Dermis blood vessel endothelial cell (primary cell): ENCODE measurements around the gene TADA2B. TPM values are rescaled to one million over a fixed set of nuclear protein-coding genes. Genes with fewer than 3 reads are reported as not detected.

Experiments
- DNase-seq: peaks from one replicate; pipeline ENCODE4 v3.0.0; 2010
- total RNA-seq: library from RNA; depleted of rRNA; stranded (reverse); fragments of >200 nt; gene quantifications from 2 replicates; pipeline ENCODE4 v1.2.3, GENCODE V29; 2014

Gene TADA2B
- total RNA-seq, 1 donor from 2014 or later, result 10.4 TPM

GRCh38 chr4:7018281-7018680 is 24.9 kb upstream of the TADA2B start:
- DNase-seq, result no peak

DNA sequence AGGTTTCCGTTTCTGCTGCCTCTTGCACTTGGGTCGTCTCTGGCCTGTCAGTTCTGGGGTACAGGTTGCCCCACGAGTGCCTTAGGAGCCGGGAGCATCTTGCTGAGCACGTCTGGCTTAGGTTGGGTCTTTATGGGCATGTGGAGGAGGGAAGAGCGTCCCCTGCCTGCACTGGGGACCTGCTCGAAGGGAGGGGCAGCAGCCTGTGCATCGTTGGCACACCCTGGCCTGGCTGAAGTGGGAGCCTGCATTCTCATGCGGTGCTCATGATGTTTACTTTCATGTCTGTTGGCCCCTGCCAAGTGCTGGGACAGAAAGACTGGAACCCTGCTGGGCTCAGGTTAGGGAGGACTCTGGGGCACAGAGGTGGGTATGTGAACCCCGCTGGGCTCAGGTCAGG is 23.8 kb upstream of the TADA2B start:
- DNase-seq, result no peak

DNA sequence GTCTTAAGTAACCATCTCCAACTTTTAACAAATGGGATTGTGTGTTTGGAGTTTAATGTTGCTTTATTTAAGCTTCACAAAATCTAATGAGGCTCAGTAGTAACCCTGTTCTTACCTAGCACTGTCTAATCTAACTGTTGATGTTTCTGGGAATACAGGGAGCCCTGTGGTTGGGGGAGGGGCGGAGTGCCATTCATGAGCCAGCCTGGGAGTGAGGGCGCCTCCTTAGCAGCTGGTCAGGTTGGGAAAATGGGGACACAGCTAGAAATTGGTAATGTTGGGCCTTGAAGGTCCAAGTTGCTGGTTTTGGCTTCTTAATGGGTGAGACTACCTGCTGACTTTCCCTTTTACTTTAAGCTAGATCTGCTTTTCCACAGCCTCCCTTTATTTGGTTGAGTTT is 22.9 kb upstream of the TADA2B start:
- no peak for DNase-seq

- no peak for DNase-seq
These were observed 22.3 kb upstream of the TADA2B start for GRCh38 chr4:7020856-7021255.

DNA sequence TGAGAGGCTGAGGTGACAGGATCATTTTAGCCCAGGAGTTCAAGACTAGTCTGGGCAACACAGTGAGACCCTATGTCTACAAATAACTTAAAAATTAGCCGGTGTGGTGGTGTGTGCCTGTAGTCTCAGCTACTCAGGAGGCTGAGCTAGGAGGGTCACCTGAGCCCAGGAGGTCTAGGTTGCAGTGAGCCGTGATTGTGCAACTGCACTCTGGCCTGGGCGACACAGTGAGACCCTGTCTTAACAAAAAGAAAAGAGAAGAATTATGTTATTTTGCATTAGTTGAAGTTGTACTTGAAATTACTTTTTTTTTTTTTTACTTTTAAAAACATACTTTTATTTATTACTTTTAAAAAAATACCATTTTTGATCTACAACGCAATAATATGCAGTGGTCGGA is 21.8 kb upstream of the TADA2B start:
- no peak for DNase-seq

- DNase-seq, result no peak
These were observed 21.1 kb upstream of the TADA2B start for GRCh38 chr4:7021930-7022664.

- DNase-seq, result no peak
These were observed 19.7 kb upstream of the TADA2B start for GRCh38 chr4:7023486-7023885.

GRCh38 chr4:7023901-7024300 is 19.3 kb upstream of the TADA2B start:
- DNase-seq, result no peak

DNA sequence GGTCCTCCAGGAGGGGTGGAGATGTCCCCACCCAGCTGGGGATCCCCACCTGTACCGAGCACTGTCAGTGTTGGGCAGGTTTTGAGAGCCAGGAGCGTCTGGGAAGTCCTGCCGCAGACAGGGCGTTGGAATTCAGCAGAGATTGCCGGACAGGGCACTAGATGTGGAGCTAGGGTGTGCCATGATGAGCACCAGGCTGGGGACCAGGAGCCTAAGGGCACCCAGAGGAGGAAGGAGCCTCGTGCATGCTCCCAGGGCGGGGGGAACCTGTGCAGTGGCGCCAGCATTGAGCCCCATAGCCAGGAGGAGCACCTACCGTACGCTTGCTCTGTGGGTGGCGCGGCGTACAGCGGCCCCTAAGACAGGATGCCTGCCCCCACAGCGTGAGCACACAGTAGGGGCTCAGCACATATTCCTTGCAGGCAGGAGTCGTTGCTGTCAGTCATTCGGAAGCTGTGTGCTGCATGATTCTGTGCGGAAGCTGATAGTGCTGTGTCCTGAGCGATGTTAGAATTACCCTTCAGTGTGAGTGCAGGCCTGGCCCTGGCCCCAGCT is 18.8 kb upstream of the TADA2B start:
- no peak for DNase-seq

DNA sequence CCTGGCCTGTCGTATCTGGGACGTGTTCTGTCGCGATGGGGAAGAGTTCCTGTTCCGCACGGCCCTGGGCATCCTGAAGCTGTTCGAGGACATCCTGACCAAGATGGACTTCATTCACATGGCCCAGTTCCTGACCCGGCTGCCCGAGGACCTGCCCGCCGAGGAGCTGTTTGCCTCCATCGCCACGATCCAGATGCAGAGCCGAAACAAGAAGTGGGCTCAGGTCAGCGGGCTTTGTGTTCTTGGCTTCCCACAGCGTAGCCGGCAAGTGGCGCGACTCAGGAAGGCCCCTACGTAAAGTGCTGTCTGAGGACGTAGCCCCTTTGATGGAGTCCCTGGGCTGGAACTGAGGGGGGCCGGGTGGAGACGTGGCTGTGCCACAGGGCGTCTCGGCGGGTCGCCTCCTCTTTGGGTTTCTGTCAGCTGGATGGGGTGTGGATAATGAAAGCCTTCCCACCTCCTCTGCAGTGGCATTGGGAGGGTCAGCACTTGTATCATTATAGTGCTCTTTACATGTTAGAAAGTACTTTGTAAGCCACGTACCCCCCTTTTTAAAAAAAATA is 18.1 kb upstream of the TADA2B start:
- DNase-seq, result no peak

DNA sequence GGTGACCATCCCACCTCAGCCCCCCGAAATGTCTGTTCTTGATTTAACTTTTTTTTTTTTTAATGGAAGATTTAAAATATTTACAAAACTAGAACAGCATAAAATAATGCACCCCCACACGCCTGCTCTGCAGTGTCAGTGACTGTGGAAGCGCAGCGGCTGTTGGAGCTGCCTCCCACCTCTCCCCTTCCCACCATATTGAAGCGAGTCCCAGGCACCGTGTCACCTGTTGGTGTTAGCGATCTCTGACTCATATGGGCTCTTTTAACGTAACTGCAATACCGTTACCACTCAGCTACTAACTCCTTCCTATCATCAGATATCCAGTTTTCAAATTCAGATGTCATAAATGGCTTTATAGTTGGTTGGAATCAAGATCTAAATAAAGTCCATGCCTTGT is 17.1 kb upstream of the TADA2B start:
- DNase-seq, result no peak

DNA sequence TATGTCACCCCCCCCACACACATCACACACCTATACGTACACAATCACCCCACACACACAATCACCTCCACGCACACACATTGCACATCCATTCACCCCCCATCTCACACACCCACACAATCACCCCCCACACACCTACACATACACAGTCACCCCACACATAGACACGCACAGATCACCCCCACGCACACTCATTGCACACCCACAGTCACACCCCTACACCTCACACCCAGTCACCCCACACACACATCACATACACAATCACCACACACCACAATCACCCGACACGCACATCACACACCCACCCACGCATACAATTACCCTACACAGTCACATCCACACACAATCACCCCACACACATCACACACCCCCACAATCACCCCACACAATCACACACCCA is 15.9 kb upstream of the TADA2B start:
- DNase-seq, result no peak

- no peak for DNase-seq
These were observed 15.3 kb upstream of the TADA2B start for GRCh38 chr4:7027913-7028312.

DNA sequence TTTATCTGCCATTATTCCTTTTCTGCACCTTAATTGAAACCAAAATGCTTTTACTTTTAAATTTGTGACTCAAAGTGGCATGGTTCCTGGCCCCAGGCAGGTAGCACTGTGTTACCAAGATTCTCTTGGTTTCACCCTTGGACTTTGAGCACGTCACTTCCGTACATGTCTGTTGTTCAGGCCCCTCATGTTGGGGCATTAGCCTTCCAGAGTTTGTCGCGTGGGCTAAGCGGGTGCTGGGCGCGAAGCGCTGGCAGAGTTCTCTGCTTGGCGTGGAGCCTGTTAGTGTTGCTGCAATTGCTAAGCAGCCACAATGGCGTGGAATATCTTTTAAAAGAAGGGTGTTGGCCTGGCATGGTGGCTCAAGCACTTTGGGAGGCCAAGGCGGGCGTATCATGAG is 14.0 kb upstream of the TADA2B start:
- DNase-seq, result no peak

DNA sequence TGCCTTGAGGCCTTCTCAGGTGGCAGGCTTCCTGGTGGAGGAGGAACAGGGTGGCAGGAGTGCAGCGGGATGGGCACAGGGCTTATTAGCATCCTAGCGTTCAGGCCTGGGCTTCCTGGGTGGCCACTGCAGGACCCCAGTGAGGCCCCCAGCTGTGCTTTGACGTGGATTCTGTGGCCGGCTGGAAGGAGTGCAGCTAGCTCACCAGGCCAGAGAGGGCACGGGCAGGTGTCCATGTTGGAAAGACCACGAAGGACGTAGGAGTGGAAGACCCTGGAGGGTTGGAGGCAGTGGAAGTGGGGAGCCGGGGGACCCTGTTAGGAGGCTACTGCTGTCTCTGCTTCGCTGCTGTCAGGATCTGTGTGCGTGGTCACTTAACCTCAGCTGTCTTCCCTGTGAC is 13.3 kb upstream of the TADA2B start:
- no peak for DNase-seq

GRCh38 chr4:7030856-7031255 is 12.3 kb upstream of the TADA2B start:
- DNase-seq, result no peak

DNA sequence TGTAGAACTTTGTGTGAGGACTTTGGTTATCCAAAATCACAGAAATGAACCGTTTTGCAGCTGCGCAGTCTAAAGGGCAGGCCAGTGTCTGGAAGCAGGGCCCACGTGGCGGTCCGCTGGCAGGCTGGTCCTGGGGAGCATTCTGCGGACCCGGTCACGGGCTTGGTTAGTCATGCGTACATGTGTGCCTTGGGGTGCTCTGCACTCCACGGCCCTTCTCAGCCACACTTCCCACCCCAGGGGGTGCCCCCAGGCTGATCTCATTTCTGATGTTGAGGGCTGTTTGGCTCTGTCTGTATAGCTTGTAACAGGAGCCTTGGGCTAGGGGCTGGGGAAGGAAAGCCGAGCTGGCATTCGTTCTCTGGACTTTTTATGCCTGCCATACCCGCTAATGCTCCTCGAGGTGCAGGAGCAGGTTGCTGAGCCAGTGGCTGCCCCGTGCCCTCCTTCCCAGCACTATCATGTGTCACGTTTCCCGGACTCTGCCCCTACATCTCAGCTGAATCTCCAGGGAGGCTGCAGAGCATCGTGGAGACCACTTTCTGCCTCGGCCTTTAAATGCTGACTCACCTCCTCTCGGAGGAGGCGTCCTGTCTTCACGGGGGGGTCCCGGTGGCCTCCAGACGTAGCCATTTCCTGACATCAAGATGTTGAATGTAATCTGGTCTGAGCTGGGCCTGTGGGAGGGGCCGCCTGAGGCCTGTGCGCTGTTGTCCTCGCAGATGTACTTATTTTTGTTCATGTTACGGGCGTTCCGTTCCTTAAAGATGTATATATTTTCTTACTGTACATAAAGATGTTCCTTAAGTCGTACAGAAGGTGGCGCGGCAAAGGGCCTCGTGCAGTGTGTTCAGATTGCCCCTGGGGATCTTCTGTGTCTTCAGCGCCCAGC is 11.4 kb upstream of the TADA2B start:
- DNase-seq, result peak; percentile 47

GRCh38 chr4:7032596-7032995 is 10.6 kb upstream of the TADA2B start:
- DNase-seq, result no peak

DNA sequence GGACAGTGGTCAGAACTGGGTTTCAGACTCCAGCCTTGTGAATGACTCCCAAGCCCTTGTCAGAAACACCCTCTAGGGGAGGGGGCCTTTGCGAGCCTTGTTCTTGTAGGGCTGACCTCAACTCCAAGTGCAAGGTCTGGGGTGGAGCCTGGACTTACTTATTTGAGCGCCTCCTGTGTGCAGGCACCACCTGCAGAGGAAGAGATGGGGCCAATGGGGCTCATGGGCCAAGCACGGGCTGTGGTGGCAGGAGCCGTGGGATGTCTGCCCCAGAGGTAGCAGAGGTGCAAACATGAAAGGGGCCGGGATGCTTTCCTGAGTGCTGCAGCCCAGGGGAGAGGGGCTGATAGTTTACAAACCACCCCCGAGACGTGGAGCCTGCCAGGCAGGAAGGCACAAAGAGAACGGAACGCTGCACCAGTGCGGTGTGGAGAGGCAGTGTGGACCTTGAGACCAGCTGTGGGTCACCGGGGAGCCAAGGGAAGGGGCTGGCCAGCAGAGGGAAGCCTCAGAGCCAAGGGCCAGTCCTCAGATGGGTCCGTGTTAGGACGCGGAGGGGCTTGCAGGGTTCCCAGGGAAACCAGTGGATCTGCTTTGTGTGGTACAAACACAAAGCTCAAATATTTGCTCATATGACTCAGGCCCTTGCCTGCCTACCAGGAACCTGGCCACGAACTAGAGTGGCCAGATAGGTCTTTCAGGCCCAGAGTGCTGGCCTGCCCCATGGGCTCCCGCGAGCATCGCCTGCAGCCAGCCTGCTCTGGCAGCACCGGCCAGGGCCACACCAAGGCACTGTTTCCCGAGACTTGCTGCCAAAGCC is 8.7 kb upstream of the TADA2B start:
- DNase-seq, result no peak

GRCh38 chr4:7037425-7037824 is 5.7 kb upstream of the TADA2B start:
- peak; percentile 38 for DNase-seq

- no peak for DNase-seq
These were observed 2.4 kb upstream of the TADA2B start for GRCh38 chr4:7040765-7041164.

GRCh38 chr4:7041246-7041645 is 1.9 kb upstream of the TADA2B start:
- no peak for DNase-seq
